Measurements from ENCODE around the gene TRMT61A. TPM values are rescaled to one million over a fixed set of nuclear protein-coding genes. Genes with fewer than 3 reads are reported as not detected.

Gene TRMT61A
- total and polyA plus RNA-seq, 9 of the 15 experiments (the other 6 are each of a cell fraction or from before 2014, with no cell fraction given), result 0.10 to 24.8 (median 5.1) TPM

DNA sequence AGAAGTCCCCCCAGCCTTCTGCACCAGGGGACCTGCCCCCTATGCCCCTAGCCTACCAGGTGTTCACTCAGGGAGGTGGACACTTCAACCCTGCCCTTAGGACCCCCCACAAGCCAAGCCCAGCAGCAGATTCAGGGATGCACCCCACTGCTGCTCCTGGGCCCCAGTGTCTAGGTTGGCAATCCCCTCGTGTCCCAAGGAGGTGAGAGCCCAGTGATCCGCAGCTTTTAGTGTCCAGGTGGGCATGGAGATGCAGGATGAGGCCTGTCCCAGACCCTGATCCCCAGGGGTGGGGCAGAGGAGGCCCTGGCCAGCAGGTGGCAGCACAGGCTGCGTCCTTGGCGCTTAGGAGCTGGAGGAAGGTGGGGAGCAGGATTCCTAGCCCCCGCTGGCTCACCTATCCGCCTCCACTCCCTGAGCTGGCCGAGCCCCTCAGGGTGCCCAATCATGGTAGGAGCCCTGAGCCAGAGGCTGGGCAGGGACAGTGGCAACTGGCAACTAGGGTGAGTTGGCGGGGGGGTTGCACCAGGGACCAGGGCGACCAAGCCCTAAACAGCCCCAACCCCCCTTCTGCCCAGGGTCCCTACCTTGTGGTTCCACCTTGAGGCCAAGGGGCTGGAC is 10.5 kb upstream of the TRMT61A start (continued):
- TF ChIP-seq ZSCAN32 (CRISPR knock-in tag; IDR thresholded peaks at IDR 0.05) (no peak), ZNF707 (CRISPR knock-in tag; conservative IDR thresholded peaks at IDR 0.05) (no peak), XRCC4 (IDR thresholded peaks at IDR 0.05; ENCODE audit: extremely low read depth, insufficient read depth, insufficient read length) (no peak), ZSCAN29 (IDR thresholded peaks at IDR 0.05) (no peak), RBM34 (IDR thresholded peaks at IDR 0.05; ENCODE audit: borderline replicate concordance, insufficient read depth, low read length) (no peak), ZNF436 (CRISPR knock-in tag; IDR thresholded peaks at IDR 0.05) (no peak), ZNF174 (CRISPR knock-in tag; IDR thresholded peaks at IDR 0.05) (no peak), HNRNPL (IDR thresholded peaks at IDR 0.05; ENCODE audit: low read depth, low read length) (no peak), WHSC1 (IDR thresholded peaks at IDR 0.05; ENCODE audit: low read length) (no peak), POLR2G (IDR thresholded peaks at IDR 0.05; ENCODE audit: low read depth, low read length) (peak; percentile 68)
- TF ChIP-seq, protein P1, sequence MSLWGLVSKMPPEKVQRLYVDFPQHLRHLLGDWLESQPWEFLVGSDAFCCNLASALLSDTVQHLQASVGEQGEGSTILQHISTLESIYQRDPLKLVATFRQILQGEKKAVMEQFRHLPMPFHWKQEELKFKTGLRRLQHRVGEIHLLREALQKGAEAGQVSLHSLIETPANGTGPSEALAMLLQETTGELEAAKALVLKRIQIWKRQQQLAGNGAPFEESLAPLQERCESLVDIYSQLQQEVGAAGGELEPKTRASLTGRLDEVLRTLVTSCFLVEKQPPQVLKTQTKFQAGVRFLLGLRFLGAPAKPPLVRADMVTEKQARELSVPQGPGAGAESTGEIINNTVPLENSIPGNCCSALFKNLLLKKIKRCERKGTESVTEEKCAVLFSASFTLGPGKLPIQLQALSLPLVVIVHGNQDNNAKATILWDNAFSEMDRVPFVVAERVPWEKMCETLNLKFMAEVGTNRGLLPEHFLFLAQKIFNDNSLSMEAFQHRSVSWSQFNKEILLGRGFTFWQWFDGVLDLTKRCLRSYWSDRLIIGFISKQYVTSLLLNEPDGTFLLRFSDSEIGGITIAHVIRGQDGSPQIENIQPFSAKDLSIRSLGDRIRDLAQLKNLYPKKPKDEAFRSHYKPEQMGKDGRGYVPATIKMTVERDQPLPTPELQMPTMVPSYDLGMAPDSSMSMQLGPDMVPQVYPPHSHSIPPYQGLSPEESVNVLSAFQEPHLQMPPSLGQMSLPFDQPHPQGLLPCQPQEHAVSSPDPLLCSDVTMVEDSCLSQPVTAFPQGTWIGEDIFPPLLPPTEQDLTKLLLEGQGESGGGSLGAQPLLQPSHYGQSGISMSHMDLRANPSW (CRISPR knock-in tag; IDR thresholded peaks at IDR 0.05), result no peak
- TF ChIP-seq, protein P2, sequence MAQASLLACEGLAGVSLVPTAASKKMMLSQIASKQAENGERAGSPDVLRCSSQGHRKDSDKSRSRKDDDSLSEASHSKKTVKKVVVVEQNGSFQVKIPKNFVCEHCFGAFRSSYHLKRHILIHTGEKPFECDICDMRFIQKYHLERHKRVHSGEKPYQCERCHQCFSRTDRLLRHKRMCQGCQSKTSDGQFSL (CRISPR knock-in tag; IDR thresholded peaks at IDR 0.05), result peak; percentile 63; the same call in 1 of the 2 replicates
- TF ChIP-seq, protein P2 (tag; IDR thresholded peaks at IDR 0.05), result no peak
- TF ChIP-seq, protein P3, sequence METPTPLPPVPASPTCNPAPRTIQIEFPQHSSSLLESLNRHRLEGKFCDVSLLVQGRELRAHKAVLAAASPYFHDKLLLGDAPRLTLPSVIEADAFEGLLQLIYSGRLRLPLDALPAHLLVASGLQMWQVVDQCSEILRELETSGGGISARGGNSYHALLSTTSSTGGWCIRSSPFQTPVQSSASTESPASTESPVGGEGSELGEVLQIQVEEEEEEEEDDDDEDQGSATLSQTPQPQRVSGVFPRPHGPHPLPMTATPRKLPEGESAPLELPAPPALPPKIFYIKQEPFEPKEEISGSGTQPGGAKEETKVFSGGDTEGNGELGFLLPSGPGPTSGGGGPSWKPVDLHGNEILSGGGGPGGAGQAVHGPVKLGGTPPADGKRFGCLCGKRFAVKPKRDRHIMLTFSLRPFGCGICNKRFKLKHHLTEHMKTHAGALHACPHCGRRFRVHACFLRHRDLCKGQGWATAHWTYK (CRISPR knock-in tag; IDR thresholded peaks at IDR 0.05), result no peak
- TF ChIP-seq, protein P4, sequence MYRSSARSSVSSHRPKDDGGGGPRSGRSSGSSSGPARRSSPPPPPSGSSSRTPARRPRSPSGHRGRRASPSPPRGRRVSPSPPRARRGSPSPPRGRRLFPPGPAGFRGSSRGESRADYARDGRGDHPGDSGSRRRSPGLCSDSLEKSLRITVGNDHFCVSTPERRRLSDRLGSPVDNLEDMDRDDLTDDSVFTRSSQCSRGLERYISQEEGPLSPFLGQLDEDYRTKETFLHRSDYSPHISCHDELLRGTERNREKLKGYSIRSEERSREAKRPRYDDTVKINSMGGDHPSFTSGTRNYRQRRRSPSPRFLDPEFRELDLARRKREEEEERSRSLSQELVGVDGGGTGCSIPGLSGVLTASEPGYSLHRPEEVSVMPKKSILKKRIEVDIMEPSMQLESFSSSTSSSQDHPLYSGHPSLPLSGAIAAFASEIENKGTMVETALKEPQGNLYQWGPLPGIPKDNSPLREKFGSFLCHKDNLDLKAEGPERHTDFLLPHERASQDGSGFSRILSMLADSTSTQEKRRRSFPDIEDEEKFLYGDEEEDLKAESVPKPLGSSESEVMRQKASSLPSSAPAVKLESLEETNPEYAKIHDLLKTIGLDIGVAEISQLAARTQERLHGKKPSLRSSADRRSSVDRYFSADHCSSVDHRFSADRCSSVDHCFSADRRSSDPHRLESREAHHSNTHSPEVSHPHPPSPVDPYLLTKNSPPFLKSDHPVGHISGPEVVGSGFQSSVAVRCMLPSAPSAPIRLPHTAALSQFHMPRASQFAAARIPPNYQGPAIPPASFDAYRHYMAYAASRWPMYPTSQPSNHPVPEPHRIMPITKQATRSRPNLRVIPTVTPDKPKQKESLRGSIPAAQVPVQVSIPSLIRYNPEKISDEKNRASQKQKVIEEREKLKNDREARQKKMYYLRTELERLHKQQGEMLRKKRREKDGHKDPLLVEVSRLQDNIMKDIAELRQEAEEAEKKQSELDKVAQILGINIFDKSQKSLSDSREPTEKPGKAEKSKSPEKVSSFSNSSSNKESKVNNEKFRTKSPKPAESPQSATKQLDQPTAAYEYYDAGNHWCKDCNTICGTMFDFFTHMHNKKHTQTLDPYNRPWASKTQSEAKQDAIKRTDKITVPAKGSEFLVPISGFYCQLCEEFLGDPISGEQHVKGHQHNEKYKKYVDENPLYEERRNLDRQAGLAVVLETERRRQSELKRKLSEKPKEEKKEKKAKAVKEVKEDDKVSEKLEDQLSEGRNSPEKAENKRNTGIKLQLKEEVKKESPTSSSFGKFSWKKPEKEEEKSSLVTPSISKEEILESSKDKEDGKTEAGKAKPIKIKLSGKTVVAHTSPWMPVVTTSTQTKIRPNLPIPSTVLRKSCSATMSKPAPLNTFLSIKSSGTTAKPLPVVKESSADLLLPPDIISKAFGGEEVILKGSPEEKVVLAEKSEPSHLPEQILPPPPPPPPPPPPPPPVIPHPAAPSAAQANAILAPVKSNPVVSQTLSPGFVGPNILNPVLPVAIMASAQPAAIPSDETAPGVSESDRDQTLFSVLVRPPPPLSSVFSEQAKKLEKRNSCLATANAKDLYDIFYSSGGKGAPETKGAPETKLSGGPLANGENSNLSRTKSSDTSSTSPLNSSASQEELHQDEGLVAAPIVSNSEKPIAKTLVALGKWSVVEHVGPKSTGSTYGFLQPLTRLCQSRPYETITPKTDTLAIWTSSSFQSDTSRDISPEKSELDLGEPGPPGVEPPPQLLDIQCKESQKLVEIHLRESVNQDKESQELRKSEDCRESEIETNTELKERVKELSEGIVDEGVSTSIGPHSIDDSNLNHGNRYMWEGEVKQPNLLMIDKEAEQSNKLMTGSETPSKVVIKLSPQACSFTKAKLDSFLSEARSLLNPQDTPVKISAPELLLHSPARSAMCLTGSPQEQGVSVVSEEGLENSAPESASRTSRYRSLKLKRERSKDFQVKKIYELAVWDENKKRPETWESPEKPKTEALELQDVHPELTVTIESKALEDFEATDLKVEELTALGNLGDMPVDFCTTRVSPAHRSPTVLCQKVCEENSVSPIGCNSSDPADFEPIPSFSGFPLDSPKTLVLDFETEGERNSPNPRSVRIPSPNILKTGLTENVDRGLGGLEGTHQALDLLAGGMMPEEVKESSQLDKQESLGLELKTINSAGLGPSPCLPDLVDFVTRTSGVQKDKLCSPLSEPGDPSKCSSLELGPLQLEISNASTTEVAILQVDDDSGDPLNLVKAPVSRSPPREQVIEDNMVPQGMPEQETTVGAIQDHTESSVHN (IDR thresholded peaks at IDR 0.05; ENCODE audit: borderline replicate concordance in 1 of 2, low read depth in 1 of 2), result no peak

Data from K562 (cell line).